BLaER1 treated with 17β-estradiol and CSF1 and Interleukin-3, amounts not matched to agents 10 nM and 100 nM (cell line): ENCODE data around the gene LORICRIN.

ENCODE experiments used
- H3K27ac ChIP-seq, 11 experiments: shearing (Covaris generic); formaldehyde crosslinking; 2 replicates each; pipeline ENCODE4 v1.8.1; 2022
- H3K27me3 ChIP-seq, 11 experiments: shearing (Covaris generic); formaldehyde crosslinking; 2 replicates each; pipeline ENCODE4 v1.8.1; 2022
- H3K36me3 ChIP-seq, 11 experiments: shearing (Covaris generic); formaldehyde crosslinking; 2 replicates each; pipeline ENCODE4 v1.8.1; 2022
- H3K4me1 ChIP-seq, 10 experiments: shearing (Covaris generic); formaldehyde crosslinking; 2 replicates each; pipeline ENCODE4 v1.8.1; 2022
- H3K4me2 ChIP-seq, 11 experiments: shearing (Covaris generic); formaldehyde crosslinking; 2 replicates each; pipeline ENCODE4 v1.8.1; 2022
- H3K4me3 ChIP-seq, 10 experiments: shearing (Covaris generic); formaldehyde crosslinking; 2 replicates each; pipeline ENCODE4 v1.8.1; 2022
- H3K9ac ChIP-seq, 11 experiments: shearing (Covaris generic); formaldehyde crosslinking; 2 replicates each; pipeline ENCODE4 v1.8.1; 2022
- H3K9me3 ChIP-seq, 11 experiments: shearing (Covaris generic); formaldehyde crosslinking; replicated peaks in 1 of 11; 2 replicates each; pipeline ENCODE4 v1.8.1; 2022
- H4K20me1 ChIP-seq, 11 experiments: shearing (Covaris generic); formaldehyde crosslinking; 2 replicates each; pipeline ENCODE4 v1.8.1; 2022
- Cebpa-rat ChIP-seq, 11 experiments: shearing (Covaris generic); IDR thresholded peaks; 2 replicates each; pipeline ENCODE4 v1.8.1; 2022

LORICRIN gene

GRCh38 chr1:153305682-153306081, 46.2 kb downstream of the LORICRIN start:
- Histone ChIP-seq H3K27ac (no peak overlapping the region), H4K20me1 (no peaks in the 10 kb centered on the region), H3K36me3 (no peaks in the 10 kb centered on the region), H3K27me3 (no peaks in the 10 kb centered on the region), H3K4me2 (peak overlapping the region; percentile 74 to 93 (median 86)), H3K4me1 (peaks cover 29 to 43% (median 41%) of the 10 kb centered on the region in 10 experiments), H3K9me3 (no peaks in the 10 kb centered on the region; a peak in 1 of 22 replicates), H3K9ac (0 out of 22 replicates have a peak overlapping the region, but pooled peaks of 1 of the 11 experiments have one; percentile 30), H3K4me3 (no peak overlapping the region)
- TF ChIP-seq Cebpa-rat (IDR thresholded peaks at IDR 0.05), result no peak

- Histone ChIP-seq H3K4me1 (peaks cover 30 to 45% (median 42%) of the 10 kb centered on the region in 10 experiments), H3K4me2 (peak overlapping the region; percentile 74 to 93 (median 86)), H3K9me3 (no peaks in the 10 kb centered on the region; a peak in 1 of 22 replicates), H4K20me1 (no peaks in the 10 kb centered on the region), H3K36me3 (no peaks in the 10 kb centered on the region), H3K27me3 (no peaks in the 10 kb centered on the region), H3K4me3 (peak overlapping the region in 4 of 10 experiments; percentile 7 to 22 (median 13); a peak in 2 of 20 replicates), H3K9ac (peak overlapping the region in 6 of 11 experiments; percentile 7 to 45 (median 32); a peak in 6 of 22 replicates), H3K27ac (peak overlapping the region in 9 of 11 experiments; percentile 8 to 64 (median 48); a peak in 15 of 22 replicates)
- TF ChIP-seq Cebpa-rat (IDR thresholded peaks at IDR 0.05), result peak in 5 of 11 experiments; percentile 39 to 80 (median 67); a peak in 7 of 22 replicates
Measured at GRCh38 chr1:153306303-153307220, 47.1 kb downstream of the LORICRIN start.

- Histone ChIP-seq H3K4me3 (no peak overlapping the region), H3K9ac (no peak overlapping the region; a peak in 1 of 22 replicates), H3K36me3 (no peaks in the 10 kb centered on the region), H3K9me3 (no peaks in the 10 kb centered on the region; a peak in 1 of 22 replicates), H3K4me1 (peaks cover 30 to 45% (median 42%) of the 10 kb centered on the region in 10 experiments), H4K20me1 (no peaks in the 10 kb centered on the region), H3K4me2 (peak overlapping the region; percentile 74 to 93 (median 86)), H3K27me3 (no peaks in the 10 kb centered on the region), H3K27ac (peak overlapping the region in 8 of 11 experiments; percentile 8 to 52 (median 25); a peak in 9 of 22 replicates)
- no peak for TF ChIP-seq Cebpa-rat (IDR thresholded peaks at IDR 0.05)
Measured at GRCh38 chr1:153307221-153307600, 47.7 kb downstream of the LORICRIN start.

- H3K4me1 ChIP-seq, result peaks cover 30 to 45% (median 42%) of the 10 kb centered on the region in 10 experiments
- H3K4me3 ChIP-seq, result no peak overlapping the region
- TF ChIP-seq Cebpa-rat (IDR thresholded peaks at IDR 0.05), result no peak
- 0 out of 22 replicates have a peak overlapping the region, but pooled peaks of 1 of the 11 experiments have one; percentile 23 for H3K4me2 ChIP-seq
- no peaks in the 10 kb centered on the region; a peak in 2 of 22 replicates for H3K9me3 ChIP-seq
- no peaks in the 10 kb centered on the region for H3K36me3 ChIP-seq
- H3K9ac ChIP-seq, result no peak overlapping the region
- no peaks in the 10 kb centered on the region for H4K20me1 ChIP-seq
- no peaks in the 10 kb centered on the region for H3K27me3 ChIP-seq
- H3K27ac ChIP-seq, result no peak overlapping the region
Measured at GRCh38 chr1:153308540-153308939, 49.1 kb downstream of the LORICRIN start.

- H3K4me3 ChIP-seq, result no peak overlapping the region
- no peaks in the 10 kb centered on the region; a peak in 2 of 22 replicates for H3K9me3 ChIP-seq
- H3K27ac ChIP-seq, result no peak overlapping the region
- peaks cover 30 to 45% (median 42%) of the 10 kb centered on the region in 10 experiments for H3K4me1 ChIP-seq
- H4K20me1 ChIP-seq, result no peaks in the 10 kb centered on the region
- TF ChIP-seq Cebpa-rat (IDR thresholded peaks at IDR 0.05), result no peak
- no peak overlapping the region for H3K9ac ChIP-seq
- no peaks in the 10 kb centered on the region for H3K27me3 ChIP-seq
- peak overlapping the region in 5 of 11 experiments; percentile 18 to 60 (median 26); a peak in 6 of 22 replicates for H3K4me2 ChIP-seq
- H3K36me3 ChIP-seq, result no peaks in the 10 kb centered on the region
Measured at GRCh38 chr1:153309441-153309840, 50.0 kb downstream of the LORICRIN start.

GRCh38 chr1:153310526-153310925, 51.0 kb downstream of the LORICRIN start:
- Histone ChIP-seq H3K4me2 (peak overlapping the region in 10 of 11 experiments; percentile 1 to 60 (median 45); a peak in 16 of 22 replicates), H3K4me3 (no peak overlapping the region), H4K20me1 (no peaks in the 10 kb centered on the region), H3K9ac (no peak overlapping the region), H3K36me3 (no peaks in the 10 kb centered on the region), H3K27ac (no peak overlapping the region; a peak in 1 of 22 replicates), H3K4me1 (peaks cover 29 to 43% (median 41%) of the 10 kb centered on the region in 10 experiments), H3K9me3 (peaks cover 0 to 5% (median 0%) of the 10 kb centered on the region in 11 experiments; a peak in 5 of 22 replicates), H3K27me3 (no peaks in the 10 kb centered on the region)
- TF ChIP-seq Cebpa-rat (IDR thresholded peaks at IDR 0.05), result no peak
